Measurements from ENCODE around the gene HIF1AN.

GRCh38 chr10:100535715-100536353 is at the start of gene HIF1AN:
- TF ChIP-seq POLR2A (IDR thresholded peaks at IDR 0.05; ENCODE audit: low read length) = peak; percentile 89
- TF ChIP-seq GATA1 (IDR thresholded peaks at IDR 0.05; ENCODE audit: low read depth, low read length) = no peak

All from erythroblast (primary cell).